Pons (tissue), 1 donor: Measurements from ENCODE around the gene CAND1.
"Not testable (repeated sequence)": the region's sequence is repeated elsewhere in the genome, so short reads cannot be mapped to it uniquely, and the experiment has no call there.

Experiments used
- DNase-seq: peaks from one replicate; pipeline ENCODE4 v3.0.0-alpha.2; 2016; ENCODE audit warnings: low spot score

CAND1 gene

DNA sequence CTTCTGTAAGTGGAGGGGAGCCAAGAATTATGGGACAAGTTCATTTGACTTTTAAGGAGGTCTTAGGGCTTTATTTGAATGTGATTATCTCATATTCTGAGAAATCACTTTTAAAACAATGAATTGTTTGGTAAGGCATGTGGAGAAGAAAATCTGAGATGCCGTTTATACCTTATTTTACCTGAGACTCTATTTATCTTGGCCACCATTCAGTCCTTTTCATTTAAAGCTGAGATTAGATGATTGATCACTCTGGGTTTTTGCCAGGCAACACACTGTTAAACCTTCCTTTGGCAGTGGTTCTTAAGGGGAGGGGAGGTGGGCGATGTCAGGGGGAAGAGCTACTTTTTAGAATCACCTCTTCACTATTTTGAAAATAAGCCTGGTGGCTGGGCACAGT is 11.4 kb downstream of the CAND1 start:
- DNase-seq = no peak

DNA sequence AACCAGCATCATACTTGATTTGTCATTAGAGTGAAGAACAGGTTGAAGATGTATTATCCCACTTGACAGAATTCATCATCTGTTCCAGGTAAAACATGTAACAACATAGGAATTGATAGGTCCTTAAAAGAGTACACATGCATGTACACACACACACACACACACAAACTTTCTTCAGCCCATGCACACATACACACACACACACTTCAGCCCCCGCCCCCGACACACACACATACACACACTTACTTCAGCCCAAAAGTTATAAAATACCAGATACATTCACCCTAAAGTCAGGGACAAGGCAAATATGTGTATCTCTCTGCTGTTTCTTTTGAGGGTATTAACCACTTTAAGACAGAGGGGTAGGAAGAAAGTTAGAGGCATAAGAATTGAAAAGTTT is 15.4 kb downstream of the CAND1 start:
- no peak for DNase-seq

DNA sequence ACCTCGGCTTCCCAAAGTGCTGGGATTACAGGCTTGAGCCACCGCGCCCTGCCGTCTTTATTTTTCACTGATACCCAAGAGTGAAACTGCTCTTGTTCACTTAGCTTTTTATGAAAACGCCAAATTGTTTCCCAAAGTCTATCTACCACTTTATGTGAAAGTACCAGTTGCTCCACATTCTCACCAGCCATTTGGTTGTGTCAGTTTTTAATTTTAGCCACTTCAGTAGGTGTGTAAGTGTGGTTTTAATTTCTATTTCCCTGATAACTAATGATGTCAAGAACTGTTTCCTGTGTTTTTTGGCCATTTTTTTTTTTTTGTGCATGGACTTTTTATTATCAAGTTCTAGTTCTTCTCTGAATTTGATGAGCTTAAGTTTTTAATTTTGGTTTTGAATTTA is 17.1 kb downstream of the CAND1 start:
- no peak for DNase-seq

DNA sequence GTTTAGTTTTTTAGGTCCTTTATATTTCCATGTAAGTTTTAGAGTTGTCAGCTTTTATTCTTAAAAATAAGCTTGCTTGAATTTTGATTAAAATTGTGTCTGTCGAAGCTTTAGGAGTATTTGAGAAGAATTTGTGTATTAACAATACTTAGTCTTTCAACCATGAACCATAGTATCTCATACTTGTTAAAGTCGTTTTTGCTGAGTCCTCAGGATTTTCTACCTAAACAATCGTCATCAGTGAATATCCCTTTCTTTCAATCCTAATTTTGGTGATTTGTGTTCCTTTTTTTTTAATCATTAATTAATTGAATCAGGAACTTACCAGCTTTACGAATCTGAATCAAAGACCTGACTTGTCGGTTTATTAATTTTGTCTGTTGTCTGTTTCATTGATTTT is 18.2 kb downstream of the CAND1 start:
- no peak for DNase-seq

DNA sequence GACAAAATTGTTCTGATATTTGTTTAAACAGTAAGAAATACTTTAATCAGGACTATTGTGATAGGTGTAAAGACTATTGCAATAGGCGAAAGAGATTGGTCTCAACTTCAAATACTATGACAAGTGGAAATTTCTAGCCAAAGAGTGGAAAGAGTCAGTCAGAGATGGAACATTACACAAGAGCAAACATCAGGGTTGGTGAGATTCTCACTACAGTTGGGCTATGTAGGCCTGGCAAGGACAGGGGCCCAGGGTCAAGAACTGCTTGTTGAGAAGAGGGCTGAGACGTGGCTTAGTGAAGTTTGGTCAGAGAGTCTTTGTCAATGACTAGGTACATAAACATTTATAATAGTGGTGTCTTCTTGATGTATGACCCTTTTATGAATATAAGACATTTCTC is 19.4 kb downstream of the CAND1 start:
- DNase-seq = no peak

DNA sequence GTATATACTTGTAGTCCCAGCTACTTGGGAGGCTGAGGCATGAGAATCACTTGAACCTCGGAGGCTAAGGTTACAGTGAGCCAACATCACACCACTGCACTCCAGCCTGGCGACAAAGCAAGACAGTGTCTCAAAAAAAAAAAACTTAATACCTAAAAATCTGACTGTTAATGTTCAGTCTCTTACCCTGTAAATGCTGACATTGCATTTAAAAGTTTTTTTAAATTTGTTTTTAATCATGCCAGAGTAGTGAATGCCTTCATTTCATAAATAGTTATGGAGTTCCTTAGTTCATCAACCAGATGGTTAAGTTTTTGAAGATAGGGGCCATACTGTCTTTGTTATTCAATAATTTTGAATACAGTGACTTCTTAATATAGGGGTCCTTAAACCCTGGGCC is 21.2 kb downstream of the CAND1 start:
- no peak for DNase-seq

DNA sequence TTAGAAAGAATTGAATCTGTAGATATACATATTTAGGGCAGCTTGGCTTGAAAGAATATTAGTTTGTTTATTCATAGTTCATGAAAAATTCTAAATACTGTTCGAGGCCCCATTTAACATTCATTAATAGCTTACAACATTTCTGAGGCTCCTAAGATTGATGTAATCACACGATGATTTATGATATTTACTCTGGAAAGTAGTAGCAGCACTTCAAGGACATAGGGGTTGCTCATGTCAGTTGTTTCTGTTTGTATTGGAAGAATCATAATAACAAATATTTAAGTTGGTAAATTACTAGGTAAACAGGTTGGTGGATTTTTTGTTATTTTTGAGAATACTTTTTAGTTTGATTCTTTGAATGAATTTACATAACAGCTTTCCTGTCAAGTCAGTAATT is 30.4 kb downstream of the CAND1 start:
- DNase-seq = no peak

DNA sequence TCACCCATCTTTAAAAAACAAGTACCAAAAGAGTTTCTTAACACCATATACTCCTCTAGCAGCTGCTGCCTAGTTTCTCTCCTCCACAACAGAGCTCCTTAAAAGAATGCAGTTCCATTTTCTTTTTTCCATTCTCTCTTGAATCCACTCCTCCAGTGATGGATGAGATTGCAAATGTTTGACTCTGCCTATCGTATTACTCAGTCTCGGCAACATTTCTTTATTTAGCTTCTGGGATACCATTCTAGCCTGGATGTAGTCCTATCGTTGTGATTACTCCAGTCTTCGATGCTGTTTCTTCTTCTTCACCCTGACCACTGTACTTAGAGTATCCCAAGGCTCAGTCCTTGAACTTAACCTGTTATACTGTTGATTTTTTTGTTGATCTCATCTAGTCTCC is 30.8 kb downstream of the CAND1 start:
- DNase-seq = no peak

DNA sequence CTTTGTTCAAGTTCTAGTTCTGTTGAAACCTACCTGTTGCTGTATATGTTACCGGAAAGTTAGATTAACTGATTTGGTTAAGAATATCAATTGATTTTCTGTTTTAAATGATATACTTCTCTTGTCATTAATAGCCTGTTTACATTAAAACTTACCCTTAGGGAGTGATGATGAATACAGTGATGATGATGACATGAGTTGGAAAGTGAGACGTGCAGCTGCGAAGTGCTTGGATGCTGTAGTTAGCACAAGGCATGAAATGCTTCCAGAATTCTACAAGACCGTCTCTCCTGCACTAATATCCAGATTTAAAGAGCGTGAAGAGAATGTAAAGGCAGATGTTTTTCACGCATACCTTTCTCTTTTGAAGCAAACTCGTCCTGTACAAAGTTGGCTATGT is 33.0 kb downstream of the CAND1 start:
- no peak for DNase-seq

DNA sequence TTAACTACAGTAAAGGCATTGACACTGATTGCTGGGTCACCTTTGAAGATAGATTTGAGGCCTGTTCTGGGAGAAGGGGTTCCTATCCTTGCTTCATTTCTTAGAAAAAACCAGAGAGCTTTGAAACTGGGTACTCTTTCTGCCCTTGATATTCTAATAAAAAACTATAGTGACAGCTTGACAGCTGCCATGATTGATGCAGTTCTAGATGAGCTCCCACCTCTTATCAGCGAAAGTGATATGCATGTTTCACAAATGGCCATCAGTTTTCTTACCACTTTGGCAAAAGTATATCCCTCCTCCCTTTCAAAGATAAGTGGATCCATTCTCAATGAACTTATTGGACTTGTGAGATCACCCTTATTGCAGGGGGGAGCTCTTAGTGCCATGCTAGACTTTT is 36.4 kb downstream of the CAND1 start:
- no peak for DNase-seq

DNA sequence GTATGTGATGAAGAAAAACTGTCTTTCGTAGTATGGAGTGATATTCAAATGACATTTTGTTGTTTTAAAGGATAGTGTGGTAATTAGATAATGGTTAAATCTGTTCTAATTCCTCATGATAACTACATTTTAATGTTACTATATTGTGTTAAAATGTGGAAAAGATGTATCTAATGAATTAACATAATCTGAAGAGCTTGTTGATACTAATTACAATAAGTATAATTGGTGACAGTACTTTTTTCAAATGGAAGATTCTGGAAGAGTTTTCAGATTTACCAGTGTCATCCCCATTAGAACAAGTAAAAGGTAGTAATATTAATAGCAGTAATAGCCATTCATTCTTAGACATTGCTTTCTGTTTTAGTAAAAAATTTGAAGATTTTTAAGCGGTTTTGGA is 37.6 kb downstream of the CAND1 start:
- DNase-seq = no peak

DNA sequence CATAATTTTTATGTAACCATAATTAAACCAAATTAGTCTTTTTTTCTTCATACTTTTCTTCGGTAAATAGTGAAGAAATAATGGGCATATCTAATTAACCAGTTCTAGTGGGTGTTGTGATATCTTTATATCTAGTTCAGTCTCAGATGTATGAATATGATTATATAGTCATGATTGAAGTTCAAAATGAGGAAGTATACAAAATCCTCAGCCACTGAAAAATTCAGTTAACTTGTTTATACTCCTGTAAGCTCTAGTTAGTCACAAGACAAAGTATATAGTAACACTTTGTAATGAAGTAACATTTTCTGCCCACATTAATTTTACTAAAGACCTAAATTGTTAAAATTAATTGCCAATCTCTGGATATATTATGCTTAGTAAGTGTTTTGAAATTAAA is 46.5 kb downstream of the CAND1 start:
- DNase-seq = no peak

DNA sequence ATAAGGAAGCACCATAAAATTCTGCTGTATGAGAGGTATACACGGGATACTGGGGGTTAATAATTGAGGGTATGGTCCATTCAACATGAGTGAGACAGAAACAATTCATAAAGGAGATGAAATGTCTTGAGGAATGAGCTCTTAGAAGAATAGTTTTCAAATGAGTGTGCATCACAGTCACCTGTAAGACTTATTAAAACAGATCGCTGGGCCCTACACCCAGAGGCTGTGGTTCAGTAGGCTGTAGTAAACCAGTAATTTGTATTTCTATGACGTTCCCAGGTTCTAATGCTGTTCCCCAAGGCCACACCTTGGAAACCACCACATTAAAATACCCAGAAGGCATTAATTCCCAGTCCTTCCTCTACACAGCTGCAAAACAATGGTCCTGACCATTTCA is 49.6 kb downstream of the CAND1 start:
- no peak for DNase-seq

DNA sequence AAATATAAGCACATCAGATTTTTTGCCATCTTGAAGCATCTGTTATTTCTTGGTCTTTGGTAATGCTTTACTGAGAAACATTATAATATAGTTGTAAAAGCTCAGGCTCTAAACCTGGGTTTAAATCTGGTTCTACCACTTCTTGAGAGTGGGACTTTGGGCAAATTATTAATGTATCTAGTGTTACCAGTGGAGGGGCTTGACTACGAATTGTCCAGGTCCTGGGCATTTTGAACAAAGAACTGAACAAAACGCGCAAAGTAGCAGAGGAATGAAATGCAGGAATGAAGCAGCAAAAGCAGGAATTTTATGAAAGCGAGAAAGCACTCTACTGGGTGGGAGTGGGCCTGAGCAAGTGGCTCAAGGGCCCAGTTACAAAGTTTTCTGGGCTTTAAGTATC is 50.8 kb downstream of the CAND1 start:
- no peak for DNase-seq

DNA sequence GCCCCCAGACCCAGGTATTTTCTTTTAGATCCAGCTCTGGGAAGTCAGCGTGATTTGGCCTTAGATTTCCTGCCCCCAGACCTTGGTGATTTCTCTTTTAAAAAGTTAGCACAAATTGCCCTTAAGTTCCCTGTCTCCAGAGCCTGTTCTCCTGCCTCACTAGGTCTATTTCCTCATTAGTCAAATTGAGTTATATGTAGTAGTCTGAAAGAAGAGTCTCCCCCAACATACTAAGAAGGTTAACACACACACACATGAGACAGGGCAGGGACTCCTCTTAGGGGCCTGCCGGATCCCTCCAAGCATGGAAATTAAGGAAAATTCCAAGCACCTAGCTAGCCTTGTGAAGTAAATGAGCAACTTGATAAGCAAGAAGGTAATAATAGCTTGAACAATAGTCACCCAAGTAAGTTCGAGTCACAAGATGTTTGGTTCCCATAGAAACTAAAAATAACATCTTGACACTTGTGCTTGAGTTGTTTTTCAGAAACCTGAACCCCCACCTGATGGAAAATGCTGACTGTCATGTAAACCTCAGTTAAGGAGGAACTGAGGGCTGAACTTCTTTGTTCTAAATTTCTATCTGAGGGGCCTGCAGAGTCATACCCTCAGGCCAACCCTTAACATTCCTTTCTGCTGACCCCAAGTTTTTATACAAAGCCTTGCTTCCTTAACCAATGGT is 51.6 kb downstream of the CAND1 start:
- no peak for DNase-seq

DNA sequence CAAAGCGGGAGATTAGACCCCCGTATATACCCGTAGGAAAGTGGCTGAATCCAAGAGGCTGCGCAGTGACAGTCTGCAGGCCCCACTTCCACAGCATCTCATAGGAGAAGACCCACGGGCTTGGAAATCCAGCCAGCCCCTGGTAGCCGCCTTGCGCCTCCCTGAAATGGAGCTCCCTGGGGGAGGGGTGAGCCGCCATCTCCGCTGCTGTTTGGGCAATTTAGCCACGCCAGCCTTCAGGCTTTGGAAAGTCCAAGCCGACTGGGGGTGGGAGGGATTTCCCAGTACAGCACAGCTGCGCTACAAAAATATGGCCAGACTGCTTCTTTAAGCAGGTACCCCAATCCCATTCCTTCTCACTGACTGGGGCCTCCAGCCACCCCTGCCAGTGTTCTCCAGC is 53.4 kb downstream of the CAND1 start:
- no peak for DNase-seq

DNA sequence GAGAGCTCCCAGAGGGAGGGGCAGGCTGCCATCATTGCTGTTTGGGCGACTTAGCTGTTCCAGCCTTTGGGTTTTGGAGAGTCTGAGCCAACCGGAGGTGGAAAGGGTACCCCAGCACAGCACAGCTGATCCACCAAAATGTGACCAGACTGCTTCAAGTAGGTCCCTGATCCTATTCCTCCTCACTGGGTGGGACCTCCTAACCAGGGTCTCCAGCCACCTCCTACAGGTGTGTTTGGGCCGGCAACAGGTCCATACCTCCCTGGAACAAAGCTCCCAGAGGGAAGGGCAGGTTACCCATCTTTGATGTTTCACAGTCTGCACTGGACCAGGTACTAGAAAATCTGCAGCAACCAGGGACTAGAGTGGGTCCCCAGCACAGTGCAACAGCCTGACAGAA is 53.8 kb downstream of the CAND1 start:
- DNase-seq = no peak

DNA sequence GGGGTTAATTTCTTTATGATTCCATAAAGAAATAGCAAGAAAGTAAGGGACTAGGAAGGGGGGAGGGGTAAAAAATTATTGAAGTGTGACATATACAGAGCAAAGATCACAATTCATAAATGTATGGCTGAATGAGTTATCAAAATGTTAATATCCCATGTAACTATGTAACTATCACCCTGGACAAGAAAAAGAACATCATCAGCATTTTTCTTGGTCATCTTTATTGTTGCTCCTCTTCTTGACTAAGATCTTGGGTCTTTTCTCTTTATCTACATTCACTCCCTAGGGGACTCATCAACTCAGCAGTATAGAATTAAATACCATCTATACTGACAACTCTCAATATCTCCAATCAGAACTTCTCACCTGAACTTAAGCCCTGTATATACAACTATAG is 57.5 kb downstream of the CAND1 start:
- no peak for DNase-seq

DNA sequence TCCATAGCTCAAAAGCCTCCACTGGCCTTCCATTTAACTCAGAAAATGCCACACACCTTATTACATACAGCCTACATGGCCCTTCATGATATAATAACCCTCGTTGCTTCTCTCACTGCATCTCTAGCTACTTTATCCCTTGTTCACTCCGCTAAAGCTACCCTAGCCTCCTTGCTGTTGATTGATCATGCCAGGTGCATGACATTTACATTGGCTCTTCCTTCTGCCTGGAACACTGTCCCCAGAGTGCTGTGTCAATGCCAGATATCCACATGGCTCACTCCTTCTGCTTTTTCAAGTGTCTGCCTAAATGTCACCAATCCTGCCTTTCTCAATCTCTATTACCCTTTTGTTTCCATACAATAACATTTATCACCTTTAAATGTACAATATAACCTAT is 58.3 kb downstream of the CAND1 start:
- DNase-seq = no peak

DNA sequence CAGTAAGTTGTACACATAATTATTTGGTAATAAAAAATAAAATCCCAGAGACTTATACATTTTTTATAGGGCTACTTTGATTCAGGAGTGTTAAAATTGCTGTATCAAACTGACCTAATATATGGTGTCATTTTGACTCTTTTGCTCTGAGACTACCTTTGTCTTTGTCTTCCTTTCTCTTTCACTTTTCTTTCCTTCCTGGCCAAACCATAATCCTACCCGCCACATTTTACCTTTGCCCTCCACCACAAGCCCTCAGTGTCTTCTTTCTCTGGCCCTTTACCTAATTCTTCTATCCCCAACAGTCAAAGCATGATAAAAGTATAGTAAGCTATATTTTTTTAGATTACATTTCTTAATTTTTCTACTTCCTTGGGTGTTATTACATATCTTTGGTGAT is 62.0 kb downstream of the CAND1 start:
- DNase-seq = no peak

DNA sequence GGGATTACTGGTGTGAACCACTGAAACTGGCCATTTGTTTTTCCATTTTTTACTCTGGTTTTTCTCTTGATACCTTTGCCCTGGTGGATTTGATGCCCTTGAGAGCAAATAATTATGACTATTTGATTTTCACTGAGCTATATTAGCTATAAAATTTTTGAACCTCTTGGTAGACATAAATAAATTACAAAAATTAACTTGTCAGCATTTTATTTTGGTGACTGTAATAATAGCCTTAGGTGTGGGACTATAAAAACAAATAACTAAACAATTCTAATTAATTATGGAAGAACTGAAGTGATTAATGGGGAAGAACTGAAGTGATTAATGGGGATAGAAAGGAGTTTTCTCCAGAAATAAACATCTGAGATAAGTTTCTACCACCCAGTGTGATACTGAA is 62.7 kb downstream of the CAND1 start:
- DNase-seq = no peak

DNA sequence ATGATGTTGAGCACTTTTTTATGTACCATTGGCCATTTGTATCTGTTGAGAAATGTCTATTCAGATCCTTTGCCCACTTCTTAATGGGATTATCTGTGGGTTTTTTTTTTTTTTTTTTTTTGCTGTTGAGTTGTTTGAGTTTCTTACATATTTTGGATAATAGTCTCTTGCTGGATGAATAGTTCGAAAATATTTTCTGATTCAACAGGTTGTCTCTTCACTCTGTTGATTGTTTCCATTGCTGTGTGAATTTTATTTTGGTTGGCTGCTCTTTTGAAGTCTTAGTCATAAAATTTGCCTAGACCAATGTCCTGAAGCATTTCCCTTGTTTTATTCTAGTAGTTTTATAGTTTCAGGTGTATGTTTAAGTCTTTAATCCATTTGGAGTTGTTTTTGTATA is 64.5 kb downstream of the CAND1 start:
- no peak for DNase-seq

DNA sequence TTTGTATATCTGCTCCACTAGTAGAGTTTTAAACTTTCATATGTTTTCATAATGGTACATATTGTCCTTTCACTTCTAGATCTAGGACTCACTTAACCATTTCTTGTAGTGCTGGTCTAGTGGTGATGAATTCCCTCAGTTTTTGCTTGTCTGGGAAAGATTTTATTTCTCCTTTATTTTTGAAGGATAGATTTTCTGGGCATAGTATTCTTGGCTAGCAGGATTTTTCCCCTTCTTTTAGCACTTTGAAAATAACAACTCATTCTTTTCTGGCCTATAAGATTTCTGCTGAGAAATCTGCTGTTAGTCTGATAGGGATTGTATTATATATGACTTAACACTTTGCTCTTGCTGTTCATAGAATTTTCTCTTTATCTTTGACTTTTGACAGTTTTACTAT is 69.3 kb downstream of the CAND1 start:
- no peak for DNase-seq

DNA sequence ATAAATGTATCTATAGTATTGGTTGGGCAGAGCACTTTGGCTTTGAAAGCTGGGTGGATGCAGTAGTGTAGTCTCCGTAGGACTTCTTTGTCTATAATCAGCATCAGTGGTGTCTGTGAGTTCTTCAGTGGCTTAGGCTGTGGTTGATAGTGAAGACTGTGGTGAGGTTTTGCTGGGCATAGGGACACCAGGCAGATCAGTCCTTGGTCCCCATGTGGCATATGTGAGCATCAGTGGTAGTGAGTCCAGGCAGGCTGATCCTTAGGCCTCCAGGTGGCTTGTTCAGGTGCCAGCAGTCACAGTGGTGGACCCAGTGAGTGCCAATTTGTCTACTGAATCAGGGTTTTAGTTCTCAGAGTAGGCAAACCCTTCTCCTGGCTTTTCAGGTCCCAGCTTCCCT is 70.4 kb downstream of the CAND1 start:
- no peak for DNase-seq

DNA sequence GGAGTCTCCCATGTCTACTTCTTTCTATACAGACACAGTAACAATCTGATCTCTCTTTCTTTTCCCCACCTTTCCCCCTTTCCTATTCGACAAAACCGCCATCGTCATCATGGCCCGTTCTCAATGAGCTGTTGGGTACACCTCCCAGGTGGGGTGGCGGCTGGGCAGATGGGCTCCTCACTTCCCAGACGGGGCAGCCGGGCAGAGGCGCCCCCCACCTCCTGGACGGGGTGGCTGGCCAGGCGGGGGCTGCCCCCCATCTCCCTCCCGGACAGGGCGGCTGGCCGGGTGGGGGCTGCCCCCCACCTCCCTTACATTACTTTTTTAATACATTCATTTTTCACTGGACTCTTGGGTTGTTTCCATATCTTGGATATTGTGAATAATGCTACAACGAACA is 71.9 kb downstream of the CAND1 start:
- not testable (repeated sequence) for DNase-seq
